GM21529 (cell line): Measurements from ENCODE around the gene GDPGP1.
A peak's percentile ranks its signal among the peaks of the same experiment; 100 is the strongest.
"Not testable (repeated sequence)": the region's sequence is repeated elsewhere in the genome, so short reads cannot be mapped to it uniquely, and the experiment has no call there.

Experiments
- ATAC-seq: cut with Tn5 transposase; IDR thresholded peaks from one replicate; pipeline ENCODE4 v1.9.1; 2021; ENCODE audit not compliant: unreplicated experiment

Gene GDPGP1, protein sequence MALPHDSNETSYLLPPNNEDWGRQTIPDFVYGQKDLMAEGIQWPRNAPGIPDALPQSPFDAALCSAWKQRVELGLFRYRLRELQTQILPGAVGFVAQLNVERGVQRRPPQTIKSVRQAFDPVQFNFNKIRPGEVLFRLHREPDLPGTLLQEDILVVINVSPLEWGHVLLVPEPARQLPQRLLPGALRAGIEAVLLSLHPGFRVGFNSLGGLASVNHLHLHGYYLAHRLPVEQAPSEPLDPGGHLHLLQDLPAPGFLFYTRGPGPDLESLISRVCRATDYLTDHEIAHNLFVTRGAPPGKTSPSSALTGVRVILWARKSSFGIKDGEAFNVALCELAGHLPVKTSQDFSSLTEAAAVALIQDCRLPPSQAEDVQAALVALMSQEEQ

DNA sequence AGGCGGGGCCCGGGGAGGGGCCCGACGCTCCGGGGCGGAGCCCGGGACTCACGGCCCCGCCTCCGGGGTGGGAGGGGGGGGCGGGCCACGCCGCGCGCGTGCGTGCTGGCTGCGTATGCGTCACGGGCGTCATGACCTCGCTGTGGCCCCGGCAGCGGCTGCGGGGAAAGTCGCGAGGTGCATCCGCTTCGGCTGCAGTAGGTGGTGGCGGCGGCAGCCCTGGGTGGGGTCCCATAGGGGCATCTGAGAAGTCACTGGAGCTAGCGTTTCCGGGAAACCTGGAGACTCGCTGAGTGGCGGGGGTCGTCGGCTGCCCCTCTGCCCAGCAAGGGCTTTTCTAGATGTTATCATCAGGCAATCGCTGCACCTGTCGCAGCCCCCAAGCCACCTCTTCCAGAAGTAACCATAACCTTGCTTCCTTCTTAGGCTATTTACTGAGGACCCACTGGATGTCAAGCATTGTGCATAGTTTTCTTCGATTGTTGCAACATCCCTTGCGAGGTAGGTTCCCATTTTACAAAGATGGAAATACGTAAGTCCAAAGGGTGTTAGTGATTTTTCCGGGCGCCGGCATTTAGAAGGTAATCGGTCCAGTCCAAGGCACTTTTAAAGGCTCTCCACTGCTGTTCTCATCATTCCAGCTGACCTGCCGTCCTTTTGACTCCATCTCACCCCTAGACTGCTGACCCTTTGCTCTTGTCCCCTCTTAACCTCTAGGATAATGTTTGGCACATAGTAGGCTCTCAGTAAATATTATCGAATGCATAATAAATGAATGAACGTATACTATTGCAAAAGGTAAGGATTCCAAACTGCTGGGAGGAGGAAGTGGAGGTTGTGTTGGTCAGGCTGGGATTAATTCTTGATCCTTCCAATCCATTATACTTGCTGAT is at the start of gene GDPGP1:
GDPGP1 (plus strand) TSS at position 114 of the 893 bp plus-strand sequence. CDS start 6,700 bp downstream, outside the sequence.
- peak; percentile 64 for ATAC-seq

DNA sequence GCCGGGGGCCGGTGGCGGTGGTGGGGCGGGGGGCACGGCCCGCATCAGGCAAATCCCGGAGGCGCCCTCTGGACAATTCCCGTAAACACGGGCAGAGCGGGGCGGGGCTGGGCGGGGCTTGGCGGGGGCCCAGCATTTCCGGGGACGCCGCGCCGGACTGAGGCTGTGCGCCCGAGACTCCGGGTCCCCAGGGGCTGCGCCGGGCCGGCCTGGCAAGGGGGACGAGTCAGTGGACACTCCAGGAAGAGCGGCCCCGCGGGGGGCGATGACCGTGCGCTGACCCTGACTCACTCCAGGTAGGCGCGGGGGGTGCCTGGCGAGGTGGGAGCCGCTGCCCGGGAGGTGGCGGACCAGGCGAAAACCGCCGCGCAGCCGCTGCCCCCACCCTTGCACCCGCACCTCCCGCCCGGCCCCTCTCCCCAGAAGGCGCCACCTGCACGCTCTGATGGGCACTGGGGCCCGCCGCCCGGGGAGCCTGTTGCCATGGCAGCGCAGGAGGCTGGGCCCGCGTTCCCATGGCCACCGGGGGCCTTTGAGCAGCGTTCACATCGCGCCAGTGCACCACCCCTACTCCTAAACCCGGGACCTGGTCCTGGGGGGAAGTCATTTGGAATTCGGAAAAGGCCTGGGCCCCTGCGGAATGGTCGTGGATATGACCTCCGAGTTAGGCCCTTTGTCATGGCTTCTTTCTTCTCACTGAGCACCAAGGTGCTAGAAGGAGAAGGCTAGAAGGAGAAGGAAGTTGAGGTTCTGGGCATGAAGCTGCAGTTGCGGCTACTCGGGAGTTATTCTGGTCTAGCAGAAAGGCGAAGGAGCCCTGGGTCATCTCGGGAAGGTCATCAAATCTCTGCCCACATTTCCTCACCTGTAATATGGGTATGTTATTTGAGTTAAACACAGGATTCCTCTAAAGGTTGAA is 49.0 kb upstream of the GDPGP1 start:
- ATAC-seq = peak; percentile 62

DNA sequence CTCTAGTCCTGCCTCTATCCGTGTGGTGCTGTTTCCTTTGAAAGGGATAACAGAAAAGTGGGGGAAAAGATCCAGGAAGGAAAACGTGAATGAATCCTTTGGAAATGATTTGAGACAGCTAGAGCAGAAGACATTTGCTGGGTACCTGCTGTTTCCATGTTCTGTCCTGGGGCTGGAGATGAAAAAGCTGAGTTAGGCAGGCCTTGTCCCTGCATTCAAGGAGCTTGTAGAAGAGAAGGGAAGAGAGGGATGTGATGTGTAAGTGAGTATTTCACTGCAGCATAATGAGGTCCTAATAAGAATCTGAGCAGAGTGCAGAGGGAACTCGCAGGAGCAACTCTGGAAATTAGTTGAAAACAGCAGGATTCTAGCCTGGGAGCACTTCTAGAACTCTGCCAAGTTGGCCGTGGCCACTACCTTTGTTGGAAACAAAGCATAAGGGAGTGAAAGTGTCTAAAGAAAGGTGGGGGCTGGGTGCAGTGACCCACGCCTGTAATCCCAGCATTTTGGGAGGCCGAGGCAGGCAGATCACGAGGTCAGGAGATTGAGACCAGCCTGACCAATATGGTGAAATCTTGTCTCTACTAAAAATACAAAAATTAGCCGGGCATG is 46.6 kb upstream of the GDPGP1 start:
- no peak for ATAC-seq

DNA sequence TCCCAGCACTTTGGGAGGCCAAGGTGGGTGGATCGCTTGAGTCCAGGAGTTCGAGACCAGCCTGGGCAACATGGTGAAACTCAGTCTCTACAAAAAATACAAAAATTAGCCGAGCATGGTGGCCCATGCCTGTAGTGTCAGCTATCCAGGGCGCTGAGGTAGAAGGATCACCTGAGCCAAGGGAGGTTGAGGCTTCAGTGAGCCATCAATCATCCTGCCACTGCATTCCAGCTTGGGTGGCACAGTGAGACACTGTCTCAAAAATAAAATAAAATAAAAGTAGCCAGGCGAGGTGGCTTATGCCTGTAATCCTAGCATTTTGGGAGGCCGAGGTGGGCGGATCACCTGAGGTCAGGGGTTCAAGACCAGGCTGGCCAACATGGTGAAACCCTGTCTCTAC is 45.9 kb upstream of the GDPGP1 start:
- ATAC-seq = not testable (repeated sequence)

DNA sequence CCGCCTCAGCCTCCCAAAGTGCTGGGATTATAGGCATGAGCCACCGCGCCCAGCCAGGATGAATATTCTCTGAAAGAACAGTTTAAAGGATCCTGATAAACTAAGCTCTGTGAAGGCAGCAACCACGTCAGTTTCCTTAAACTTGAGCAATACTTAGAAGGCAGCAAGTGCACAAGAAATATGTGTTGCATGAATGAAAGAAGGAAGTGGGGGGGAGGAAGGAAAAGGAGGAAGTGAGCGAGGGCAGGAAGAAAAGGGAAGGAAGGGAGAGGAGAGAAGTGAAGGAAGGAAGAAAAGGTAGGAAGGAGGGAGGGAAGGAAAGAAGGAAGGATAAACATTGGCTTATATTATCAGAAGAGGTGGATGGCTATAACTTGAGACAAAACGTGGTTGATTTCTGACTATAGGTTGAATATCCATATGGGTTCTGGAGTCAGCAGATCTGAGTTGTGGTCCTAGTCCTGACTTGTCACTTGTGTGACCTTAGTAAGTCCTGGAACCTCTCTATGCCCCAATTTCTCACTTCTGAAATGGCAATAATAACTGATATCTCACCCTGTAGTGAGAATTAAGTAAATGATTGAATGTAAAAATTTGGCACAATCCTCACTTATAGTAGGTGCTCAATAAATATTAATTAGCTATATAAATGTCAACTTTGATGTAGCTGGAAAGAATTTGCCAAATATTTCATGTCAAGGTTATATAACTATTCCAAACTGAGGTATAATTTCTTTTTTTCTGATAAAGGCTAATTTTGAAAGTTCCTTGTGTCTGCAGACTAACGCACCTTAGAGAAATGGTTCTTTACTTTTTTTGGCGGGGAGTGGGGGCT is 44.9 kb upstream of the GDPGP1 start:
- ATAC-seq = no peak

GRCh38 chr15:90189781-90190467 is 44.1 kb upstream of the GDPGP1 start:
- no peak for ATAC-seq

- peak; percentile 56 for ATAC-seq
These were observed 43.2 kb upstream of the GDPGP1 start for GRCh38 chr15:90190606-90191343.

DNA sequence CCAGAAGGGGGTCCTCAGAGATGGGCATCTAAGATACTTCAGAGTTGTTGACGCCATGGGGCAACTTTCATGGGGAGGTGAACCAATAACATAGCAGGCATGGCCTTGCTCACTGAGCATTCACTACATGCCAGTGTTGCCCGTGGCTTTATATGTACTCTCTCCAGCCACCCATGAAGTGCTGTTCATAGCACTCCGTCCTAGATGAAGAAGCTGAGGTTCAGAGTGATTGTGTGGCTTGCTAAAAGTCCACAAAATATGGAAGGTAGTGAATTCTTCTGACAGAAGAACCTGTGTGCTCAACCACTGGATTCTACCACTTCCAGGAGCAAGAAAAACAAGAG is 42.7 kb upstream of the GDPGP1 start:
- ATAC-seq = peak; percentile 19

- peak; percentile 63 for ATAC-seq
These were observed 42.1 kb upstream of the GDPGP1 start for GRCh38 chr15:90191794-90192509.

GRCh38 chr15:90192961-90193786 is 40.8 kb upstream of the GDPGP1 start:
- ATAC-seq = no peak

DNA sequence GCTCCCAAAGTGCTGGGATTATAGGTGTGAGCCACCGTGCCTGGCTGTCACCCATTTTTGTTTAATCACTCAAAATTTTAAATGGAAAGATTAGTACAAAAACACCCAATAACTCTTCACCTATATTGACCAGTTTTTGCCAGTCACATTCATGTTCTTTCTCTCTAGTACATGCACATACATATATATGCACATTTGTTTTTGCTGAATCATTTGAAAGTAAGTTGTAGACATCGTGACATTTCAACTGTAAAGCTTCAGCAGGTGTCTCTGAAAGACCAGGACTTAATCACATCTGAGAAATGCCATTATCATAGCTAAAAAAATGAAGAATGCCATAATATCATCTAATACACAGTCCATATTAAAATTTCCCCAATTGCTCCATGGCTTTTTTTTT is 39.4 kb upstream of the GDPGP1 start:
- ATAC-seq = no peak

- ATAC-seq = peak; percentile 34
These were observed 33.4 kb upstream of the GDPGP1 start for GRCh38 chr15:90200534-90201129.

- ATAC-seq = peak; percentile 90
These were observed 32.7 kb upstream of the GDPGP1 start, which contains the start of gene SEMA4B for GRCh38 chr15:90201130-90201943. TSS of gene SEMA4B (plus strand) at chr15:90201330. CDS start at chr15:90201579, 249 bp downstream.

GRCh38 chr15:90201944-90202375 is 32.0 kb upstream of the GDPGP1 start:
- no peak for ATAC-seq

DNA sequence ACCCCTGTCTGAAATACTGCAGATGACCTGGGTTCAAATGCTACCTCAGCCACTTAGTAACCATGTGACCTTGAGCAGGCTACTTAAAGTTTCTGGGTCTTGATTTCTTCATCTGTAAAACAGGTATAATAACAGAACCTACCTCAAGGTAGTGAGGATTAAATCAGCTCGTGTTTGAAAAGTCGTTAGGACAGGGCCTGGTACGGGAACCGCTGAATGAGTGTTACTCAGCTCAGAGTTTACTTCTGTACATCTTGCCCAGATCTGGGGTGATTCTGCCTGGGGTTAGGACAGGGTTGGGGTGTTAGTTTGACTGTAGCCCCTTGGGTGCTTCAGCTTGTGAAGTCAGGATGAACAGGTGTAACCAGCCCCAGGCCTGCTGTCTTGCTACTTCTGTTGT is 31.1 kb upstream of the GDPGP1 start:
- no peak for ATAC-seq
